Measurements from ENCODE around the gene GNAL. TPM values are rescaled to one million over a fixed set of nuclear protein-coding genes. Genes with fewer than 3 reads are reported as not detected.
"Not testable (repeated sequence)": the region's sequence is repeated elsewhere in the genome, so short reads cannot be mapped to it uniquely, and the experiment has no call there.

Gene GNAL
- total RNA-seq, 1 experiment from 2014 or later = 0.06 TPM

DNA sequence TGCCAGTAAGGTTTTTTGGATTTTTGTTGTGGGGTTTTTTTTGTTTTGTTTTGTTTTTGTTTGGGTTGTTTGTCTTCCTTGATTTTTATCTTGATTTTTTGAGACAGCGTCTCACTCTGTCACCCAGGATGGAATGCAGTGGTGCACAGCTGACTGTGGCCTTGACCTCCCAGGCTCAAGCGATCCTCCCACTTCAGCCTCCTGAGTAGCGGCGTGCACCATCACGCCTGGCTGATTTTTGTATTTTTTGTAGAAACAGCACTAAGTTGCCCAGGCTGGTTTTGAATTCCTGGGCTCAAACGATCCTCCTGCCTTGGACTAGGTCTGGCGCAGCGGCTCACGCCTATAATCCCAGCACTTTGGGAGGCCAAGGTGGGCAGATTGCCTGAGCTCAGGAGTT, 202.7 kb downstream of the GNAL start:
- DNase-seq (ENCODE audit: low spot score) = no peak
- CTCF ChIA-PET = no interaction called here
- H3K36me3 ChIP-seq (ENCODE audit: insufficient read depth, low read length, poor library complexity, severe bottlenecking) = no peaks in the 10 kb centered on the region
- intact Hi-C loops (cut with micrococcal nuclease; ENCODE audit: unreplicated experiment) = no loop called here
- H3K9me3 ChIP-seq (ENCODE audit: low read depth, low read length, poor library complexity, severe bottlenecking) = no peaks in the 10 kb centered on the region
- BruUV-seq (replicated peaks) = no TSS peak
- no peak for TF ChIP-seq EZH2 (IDR thresholded peaks at IDR 0.05; ENCODE audit: borderline replicate concordance, low read depth, low read length, poor library complexity, severe bottlenecking)
- TF ChIP-seq, protein P1, sequence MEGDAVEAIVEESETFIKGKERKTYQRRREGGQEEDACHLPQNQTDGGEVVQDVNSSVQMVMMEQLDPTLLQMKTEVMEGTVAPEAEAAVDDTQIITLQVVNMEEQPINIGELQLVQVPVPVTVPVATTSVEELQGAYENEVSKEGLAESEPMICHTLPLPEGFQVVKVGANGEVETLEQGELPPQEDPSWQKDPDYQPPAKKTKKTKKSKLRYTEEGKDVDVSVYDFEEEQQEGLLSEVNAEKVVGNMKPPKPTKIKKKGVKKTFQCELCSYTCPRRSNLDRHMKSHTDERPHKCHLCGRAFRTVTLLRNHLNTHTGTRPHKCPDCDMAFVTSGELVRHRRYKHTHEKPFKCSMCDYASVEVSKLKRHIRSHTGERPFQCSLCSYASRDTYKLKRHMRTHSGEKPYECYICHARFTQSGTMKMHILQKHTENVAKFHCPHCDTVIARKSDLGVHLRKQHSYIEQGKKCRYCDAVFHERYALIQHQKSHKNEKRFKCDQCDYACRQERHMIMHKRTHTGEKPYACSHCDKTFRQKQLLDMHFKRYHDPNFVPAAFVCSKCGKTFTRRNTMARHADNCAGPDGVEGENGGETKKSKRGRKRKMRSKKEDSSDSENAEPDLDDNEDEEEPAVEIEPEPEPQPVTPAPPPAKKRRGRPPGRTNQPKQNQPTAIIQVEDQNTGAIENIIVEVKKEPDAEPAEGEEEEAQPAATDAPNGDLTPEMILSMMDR (conservative IDR thresholded peaks at IDR 0.05; ENCODE audit: low read depth, low read length) = no peak
- POLR2A ChIA-PET (ENCODE audit: low non-redundant PET) = no interaction called here
- H3K27ac ChIP-seq (ENCODE audit: low read depth, low read length, poor library complexity, severe bottlenecking) = no peak overlapping the region
- no peaks in the 10 kb centered on the region for H3K4me1 ChIP-seq (ENCODE audit: insufficient read depth, low read length, poor library complexity, severe bottlenecking)
- H3K4me3 ChIP-seq (ENCODE audit: low read depth, low read length, poor library complexity, severe bottlenecking) = no peak overlapping the region
- H3K27me3 ChIP-seq (replicated peaks; ENCODE audit: insufficient read depth, low read depth, low read length, poor library complexity) = no peaks in the 10 kb centered on the region

DNA sequence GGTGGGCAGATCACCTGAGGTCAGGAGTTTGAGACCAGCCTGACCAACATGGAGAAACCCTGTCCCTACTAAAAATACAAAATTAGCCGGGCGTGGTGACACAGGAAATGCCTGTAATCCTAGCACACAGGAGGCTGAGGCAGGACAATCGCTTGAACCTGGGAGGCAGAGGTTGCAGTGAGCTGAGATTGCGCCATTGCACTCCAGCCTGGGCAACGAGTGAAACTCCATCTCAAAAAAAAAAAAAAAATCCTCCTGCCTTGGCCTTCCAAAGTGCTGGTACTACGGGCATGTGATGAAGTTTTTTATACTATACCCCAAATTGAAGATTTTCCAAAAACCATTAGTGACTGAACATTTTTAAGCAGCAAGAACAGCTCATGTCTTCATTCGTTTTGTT, 203.4 kb downstream of the GNAL start:
- H3K27ac ChIP-seq (ENCODE audit: low read depth, low read length, poor library complexity, severe bottlenecking); H3K4me3 ChIP-seq (ENCODE audit: low read depth, low read length, poor library complexity, severe bottlenecking); BruUV-seq (replicated peaks); H3K27me3 ChIP-seq (replicated peaks; ENCODE audit: insufficient read depth, low read depth, low read length, poor library complexity); H3K4me1 ChIP-seq (ENCODE audit: insufficient read depth, low read length, poor library complexity, severe bottlenecking); CTCF ChIA-PET; DNase-seq (ENCODE audit: low spot score); H3K9me3 ChIP-seq (ENCODE audit: low read depth, low read length, poor library complexity, severe bottlenecking); H3K36me3 ChIP-seq (ENCODE audit: insufficient read depth, low read length, poor library complexity, severe bottlenecking); POLR2A ChIA-PET (ENCODE audit: low non-redundant PET); intact Hi-C loops (cut with micrococcal nuclease; ENCODE audit: unreplicated experiment): not testable (repeated sequence)

DNA sequence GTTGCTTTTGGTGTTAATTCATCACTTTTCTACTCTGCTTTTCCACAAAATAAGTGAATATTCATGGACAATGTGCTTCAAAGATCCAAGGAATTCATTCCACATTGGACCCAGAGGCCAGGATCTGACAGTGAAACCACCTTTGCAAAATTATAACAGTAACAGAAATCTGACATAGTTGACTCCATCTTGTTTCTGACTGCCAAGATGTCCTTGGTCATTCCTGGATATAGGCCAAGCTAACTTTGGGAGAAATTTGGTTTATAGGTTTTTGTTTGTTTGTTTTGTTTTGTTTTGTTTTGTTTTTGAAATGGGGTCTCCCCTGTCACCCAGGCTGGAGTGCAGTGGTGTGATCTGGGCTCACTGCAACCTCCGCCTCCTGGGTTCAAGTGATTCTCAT, 208.7 kb downstream of the GNAL start:
- H3K4me3 ChIP-seq (ENCODE audit: low read depth, low read length, poor library complexity, severe bottlenecking) = no peak overlapping the region
- BruUV-seq (replicated peaks) = no TSS peak
- no peak for DNase-seq (ENCODE audit: low spot score)
- no peak overlapping the region for H3K27ac ChIP-seq (ENCODE audit: low read depth, low read length, poor library complexity, severe bottlenecking)
- H3K4me1 ChIP-seq (ENCODE audit: insufficient read depth, low read length, poor library complexity, severe bottlenecking) = no peaks in the 10 kb centered on the region
- no peaks in the 10 kb centered on the region for H3K27me3 ChIP-seq (replicated peaks; ENCODE audit: insufficient read depth, low read depth, low read length, poor library complexity)
- intact Hi-C loops (cut with micrococcal nuclease; ENCODE audit: unreplicated experiment) = no loop called here
- POLR2A ChIA-PET (ENCODE audit: low non-redundant PET) = no interaction called here
- CTCF ChIA-PET = no interaction called here
- H3K9me3 ChIP-seq (ENCODE audit: low read depth, low read length, poor library complexity, severe bottlenecking) = no peaks in the 10 kb centered on the region
- H3K36me3 ChIP-seq (ENCODE audit: insufficient read depth, low read length, poor library complexity, severe bottlenecking) = no peaks in the 10 kb centered on the region
- TF ChIP-seq, protein P1 (conservative IDR thresholded peaks at IDR 0.05; ENCODE audit: low read depth, low read length) = no peak
- no peak for TF ChIP-seq EZH2 (IDR thresholded peaks at IDR 0.05; ENCODE audit: borderline replicate concordance, low read depth, low read length, poor library complexity, severe bottlenecking)

DNA sequence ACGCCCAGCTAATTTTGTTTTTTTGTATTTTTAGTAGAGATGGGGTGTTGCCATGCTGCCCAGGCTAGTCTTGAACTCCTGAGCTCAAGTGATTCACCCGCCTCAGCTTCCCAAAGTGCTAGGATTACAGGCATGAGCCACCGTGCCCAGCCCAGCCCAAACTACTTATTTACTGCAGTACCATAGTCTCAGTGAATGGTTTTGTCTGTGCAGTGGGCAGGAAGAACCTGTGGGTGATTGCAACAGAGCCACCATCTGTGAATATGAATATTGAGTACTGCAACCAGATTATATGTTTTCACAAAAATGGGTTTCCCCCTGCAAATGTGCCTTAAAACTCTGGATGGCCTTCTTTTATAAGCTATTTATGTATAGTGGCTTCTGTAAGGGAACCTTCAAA, 210.0 kb downstream of the GNAL start:
- Histone ChIP-seq H3K27ac (ENCODE audit: low read depth, low read length, poor library complexity, severe bottlenecking) (no peak overlapping the region), H3K36me3 (ENCODE audit: insufficient read depth, low read length, poor library complexity, severe bottlenecking) (no peaks in the 10 kb centered on the region), H3K9me3 (ENCODE audit: low read depth, low read length, poor library complexity, severe bottlenecking) (no peaks in the 10 kb centered on the region), H3K27me3 (replicated peaks; ENCODE audit: insufficient read depth, low read depth, low read length, poor library complexity) (no peaks in the 10 kb centered on the region), H3K4me1 (ENCODE audit: insufficient read depth, low read length, poor library complexity, severe bottlenecking) (no peaks in the 10 kb centered on the region), H3K4me3 (ENCODE audit: low read depth, low read length, poor library complexity, severe bottlenecking) (no peak overlapping the region)
- TF ChIP-seq, protein P1 (conservative IDR thresholded peaks at IDR 0.05; ENCODE audit: low read depth, low read length) = no peak
- no peak for TF ChIP-seq EZH2 (IDR thresholded peaks at IDR 0.05; ENCODE audit: borderline replicate concordance, low read depth, low read length, poor library complexity, severe bottlenecking)
- ChIA-PET CTCF (no interaction called here), POLR2A (ENCODE audit: low non-redundant PET) (no interaction called here)
- intact Hi-C loops (cut with micrococcal nuclease; ENCODE audit: unreplicated experiment) = no loop called here
- no peak for DNase-seq (ENCODE audit: low spot score)
- no TSS peak for BruUV-seq (replicated peaks)

Measured in A673 (cell line).